H1 (cell line): ENCODE data around the gene TLNRD1. TPM values are rescaled to one million over a fixed set of nuclear protein-coding genes. Genes with fewer than 3 reads are reported as not detected.

ENCODE experiments used
- CHD1 ChIP-seq: IDR thresholded peaks from 2 replicates; pipeline ENCODE4 v1.6.1; 2012; ENCODE audit warnings: low read depth, low read length, improper control_type of control experiment
- NRF1 ChIP-seq: IDR thresholded peaks from 2 replicates; pipeline ENCODE4 v1.6.1; 2011; ENCODE audit warnings: mild to moderate bottlenecking, low read depth, low read length, improper control_type of control experiment
- PHF8 ChIP-seq: fragments of 200-600 bp; sonication (generic); conservative IDR thresholded peaks from 2 replicates; pipeline ENCODE4 v1.7.1; 2012; ENCODE audit warnings: low read depth, mild to moderate bottlenecking, inconsistent platforms, low read length, moderate library complexity
- SP2 ChIP-seq: IDR thresholded peaks from 2 replicates; pipeline ENCODE4 v1.6.1; 2012; ENCODE audit warnings: mild to moderate bottlenecking, low read length, inconsistent platforms
- polyA plus RNA-seq, 7 experiments: library from polyadenylated mRNA; depleted of rRNA in 3 of 7; stranded (reverse) in 5 of 7; unstranded in 2 of 7; fragments of >200 nt in 5 of 7; fragments of 200-250 nt in 2 of 7; gene quantifications; 1 replicate in 5 of 7; 2 replicates in 1 of 7; 4 replicates in 1 of 7; pipeline versions ENCODE4 v1.2.1 to v1.2.3, GENCODE V29; 2011 to 2013; ENCODE audit warnings: missing spikeins in 2 of 7, mixed read lengths in 2 of 7
- total RNA-seq: library from RNA; stranded (reverse); fragmentation: NEBNext Ultra II Directional; extraction: Animal tissue kit (Norgen Biotek cat#: 25700); gene quantifications from 2 replicates; pipeline ENCODE4 v1.2.1, GENCODE V29; 2021

The TLNRD1 gene
- total and polyA plus RNA-seq, 2 of the 8 experiments (the other 6 are each of a cell fraction or from before 2014, with no cell fraction given): 12.2 to 20.5 TPM

DNA sequence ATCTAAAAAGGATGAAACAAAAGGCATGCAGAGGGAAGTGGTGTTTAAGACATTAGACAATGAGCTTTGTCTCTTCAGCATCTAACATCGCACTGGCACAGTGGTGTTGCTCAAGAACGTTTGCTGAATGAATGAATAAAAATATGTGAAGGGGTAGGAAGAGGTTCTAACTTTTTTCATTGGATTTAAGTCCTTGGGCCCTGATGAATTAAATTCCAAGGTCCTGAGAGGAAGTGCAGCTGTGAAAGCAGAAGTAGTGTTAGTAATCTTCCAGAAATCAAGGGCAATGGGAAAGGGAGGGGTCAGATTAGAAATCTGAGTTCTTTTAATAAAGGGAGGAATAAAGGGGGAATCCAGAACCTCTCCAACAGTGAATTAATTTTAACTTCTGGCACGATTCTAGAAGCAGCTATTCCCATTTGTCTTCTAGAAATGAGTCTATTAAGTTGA, 29.6 kb downstream of the TLNRD1 start (continued):
- TF ChIP-seq NRF1 (no peak), CHD1 (no peak), PHF8 (no peak), SP2 (no peak)
